SU-DHL-6 (cell line): ENCODE results near the gene METTL13.

Experiments used
- H2AFZ ChIP-seq: fragments of 200-600 bp; sonication (generic); 2 replicates; pipeline ENCODE4 v1.6.1; 2014; ENCODE audit warnings: low read depth, mild to moderate bottlenecking, moderate library complexity, mixed read lengths, antibody characterized with exemption, low read length; ENCODE audit not compliant: severe bottlenecking
- H3F3A ChIP-seq: fragments of 200-600 bp; shearing (Covaris generic); 2 replicates; pipeline ENCODE4 v1.6.0; 2016; ENCODE audit warnings: antibody characterized with exemption, mild to moderate bottlenecking; ENCODE audit not compliant: insufficient read depth
- H3K27ac ChIP-seq: fragments of 200-600 bp; sonication (generic); 2 replicates; pipeline ENCODE4 v1.5.1; 2016; ENCODE audit warnings: low read depth, mild to moderate bottlenecking, low read length, moderate library complexity, mixed read lengths
- H3K27me3 ChIP-seq: fragments of 200-600 bp; sonication (generic), shearing (Covaris generic); 2 replicates; pipeline ENCODE4 v1.6.0; 2014; ENCODE audit warnings: mild to moderate bottlenecking, low read length
- H3K36me3 ChIP-seq: fragments of 200-600 bp; sonication (generic); 2 replicates; pipeline ENCODE4 v1.6.1; 2014; ENCODE audit warnings: mild to moderate bottlenecking, low read length, mixed read lengths
- H3K4me2 ChIP-seq: fragments of 300-600, 200-600 bp; shearing (Covaris generic), sonication (generic); 2 replicates; pipeline ENCODE4 v1.6.0; 2014; ENCODE audit warnings: low read length, low read depth, mild to moderate bottlenecking; ENCODE audit not compliant: poor library complexity, severe bottlenecking
- H3K4me3 ChIP-seq: fragments of 200-600 bp; sonication (generic); 2 replicates; pipeline ENCODE4 v1.5.1; 2014; ENCODE audit warnings: antibody characterized with exemption, low read length, mild to moderate bottlenecking, mixed read lengths; ENCODE audit not compliant: insufficient read depth, poor library complexity, severe bottlenecking
- H3K79me2 ChIP-seq: fragments of 200-600 bp; sonication (generic); 2 replicates; pipeline ENCODE4 v1.6.1; 2014; ENCODE audit warnings: mild to moderate bottlenecking, low read length, moderate library complexity; ENCODE audit not compliant: insufficient read depth
- H3K9ac ChIP-seq: fragments of 200-600 bp; sonication (generic); 2 replicates; pipeline ENCODE4 v1.7.0; 2014; ENCODE audit warnings: mild to moderate bottlenecking, low read length
- H3K9me2 ChIP-seq: fragments of 200-600 bp; sonication (generic); replicated peaks from 2 replicates; pipeline ENCODE4 v1.6.1; 2014; ENCODE audit warnings: low read length; ENCODE audit not compliant: insufficient read depth
- H3K9me3 ChIP-seq: fragments of 200-600 bp; sonication (generic); 2 replicates; pipeline ENCODE4 v1.6.1; 2014; ENCODE audit warnings: low read length, mixed read lengths; ENCODE audit not compliant: insufficient read depth
- H4K20me1 ChIP-seq: fragments of 200-600 bp; sonication (generic); 2 replicates; pipeline ENCODE4 v1.6.1; 2014; ENCODE audit warnings: low read depth, mild to moderate bottlenecking, antibody characterized with exemption, low read length, moderate library complexity, mixed read lengths
- EZH2phosphoT487 ChIP-seq: fragments of 200-600 bp; sonication (generic), shearing (Covaris generic); conservative IDR thresholded peaks from 2 replicates; pipeline ENCODE4 v1.6.1; 2018; ENCODE audit warnings: mild to moderate bottlenecking, antibody characterized with exemption, low read length, moderate library complexity, mixed read lengths
- TF ChIP-seq, protein P1 (sequence below): fragments of 200-600 bp; sonication (generic); IDR thresholded peaks from one replicate; pipeline ENCODE4 v1.5.1; 2017; ENCODE audit warnings: antibody characterized with exemption, mild to moderate bottlenecking, low read length, moderate library complexity; ENCODE audit not compliant: insufficient read depth, poor library complexity, severe bottlenecking

Gene METTL13

DNA sequence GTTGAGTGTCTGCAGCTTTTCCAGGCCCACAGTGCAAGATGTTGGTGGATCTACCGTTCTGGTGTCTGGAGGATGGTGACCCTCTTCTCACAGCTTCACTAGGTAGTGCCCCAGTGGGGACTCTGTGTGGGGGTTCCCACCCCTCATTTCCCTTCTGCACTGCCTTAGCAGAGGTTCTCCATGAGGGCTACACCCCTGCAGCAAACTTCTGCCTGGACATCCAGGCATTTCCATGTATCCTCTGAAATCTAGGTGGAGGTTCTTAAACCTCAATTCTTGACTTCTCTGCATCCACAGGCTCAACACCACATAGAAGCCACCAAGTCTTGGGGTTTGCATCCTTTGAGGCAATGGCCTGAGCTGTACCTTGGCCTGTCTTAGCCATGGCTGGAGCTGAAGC is 45.5 kb downstream of the METTL13 start:
- Histone ChIP-seq H3K4me3 (no peak overlapping the region), H3K27me3 (no peaks in the 10 kb centered on the region), H3F3A (no peaks in the 10 kb centered on the region), H3K4me2 (no peak overlapping the region), H3K9me2 (no peaks in the 10 kb centered on the region), H2AFZ (no peak overlapping the region), H3K79me2 (no peaks in the 10 kb centered on the region), H3K9ac (no peak overlapping the region), H3K36me3 (no peaks in the 10 kb centered on the region), H4K20me1 (no peaks in the 10 kb centered on the region), H3K27ac (no peak overlapping the region), H3K9me3 (peaks cover 11% of the 10 kb centered on the region; the same call in 1 of the 2 replicates)
- TF ChIP-seq EZH2phosphoT487 = no peak
- TF ChIP-seq, protein P1, sequence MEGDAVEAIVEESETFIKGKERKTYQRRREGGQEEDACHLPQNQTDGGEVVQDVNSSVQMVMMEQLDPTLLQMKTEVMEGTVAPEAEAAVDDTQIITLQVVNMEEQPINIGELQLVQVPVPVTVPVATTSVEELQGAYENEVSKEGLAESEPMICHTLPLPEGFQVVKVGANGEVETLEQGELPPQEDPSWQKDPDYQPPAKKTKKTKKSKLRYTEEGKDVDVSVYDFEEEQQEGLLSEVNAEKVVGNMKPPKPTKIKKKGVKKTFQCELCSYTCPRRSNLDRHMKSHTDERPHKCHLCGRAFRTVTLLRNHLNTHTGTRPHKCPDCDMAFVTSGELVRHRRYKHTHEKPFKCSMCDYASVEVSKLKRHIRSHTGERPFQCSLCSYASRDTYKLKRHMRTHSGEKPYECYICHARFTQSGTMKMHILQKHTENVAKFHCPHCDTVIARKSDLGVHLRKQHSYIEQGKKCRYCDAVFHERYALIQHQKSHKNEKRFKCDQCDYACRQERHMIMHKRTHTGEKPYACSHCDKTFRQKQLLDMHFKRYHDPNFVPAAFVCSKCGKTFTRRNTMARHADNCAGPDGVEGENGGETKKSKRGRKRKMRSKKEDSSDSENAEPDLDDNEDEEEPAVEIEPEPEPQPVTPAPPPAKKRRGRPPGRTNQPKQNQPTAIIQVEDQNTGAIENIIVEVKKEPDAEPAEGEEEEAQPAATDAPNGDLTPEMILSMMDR = no peak

DNA sequence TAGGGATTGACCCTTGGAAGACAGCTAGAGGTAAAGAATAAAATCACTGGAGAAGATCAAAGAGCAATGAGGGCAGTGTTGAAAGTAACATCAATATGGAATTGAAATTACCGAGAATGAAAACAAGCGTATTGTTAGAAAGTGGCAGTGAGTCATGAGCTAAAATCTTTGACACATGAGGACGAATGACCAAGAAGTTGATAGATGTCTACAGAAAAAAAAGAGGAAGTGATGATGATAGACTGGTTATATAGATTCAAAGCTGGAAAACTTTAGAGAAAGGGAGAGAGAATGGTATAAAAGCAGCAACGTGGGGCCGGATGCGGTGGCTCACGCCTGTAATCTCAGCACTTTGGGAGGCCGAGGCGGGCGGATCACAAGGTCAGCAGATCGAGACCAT is 47.3 kb downstream of the METTL13 start:
- no peaks in the 10 kb centered on the region for H4K20me1 ChIP-seq
- H2AFZ ChIP-seq = no peak overlapping the region
- no peaks in the 10 kb centered on the region for H3K36me3 ChIP-seq
- H3K9ac ChIP-seq = no peak overlapping the region
- no peak overlapping the region for H3K4me3 ChIP-seq
- no peaks in the 10 kb centered on the region for H3K27me3 ChIP-seq
- no peaks in the 10 kb centered on the region for H3K79me2 ChIP-seq
- no peaks in the 10 kb centered on the region for H3F3A ChIP-seq
- no peak for TF ChIP-seq EZH2phosphoT487
- TF ChIP-seq, protein P1 = no peak
- H3K9me3 ChIP-seq = peaks cover 11% of the 10 kb centered on the region; the same call in 1 of the 2 replicates
- no peaks in the 10 kb centered on the region for H3K9me2 ChIP-seq
- H3K27ac ChIP-seq = no peak overlapping the region
- H3K4me2 ChIP-seq = no peak overlapping the region

DNA sequence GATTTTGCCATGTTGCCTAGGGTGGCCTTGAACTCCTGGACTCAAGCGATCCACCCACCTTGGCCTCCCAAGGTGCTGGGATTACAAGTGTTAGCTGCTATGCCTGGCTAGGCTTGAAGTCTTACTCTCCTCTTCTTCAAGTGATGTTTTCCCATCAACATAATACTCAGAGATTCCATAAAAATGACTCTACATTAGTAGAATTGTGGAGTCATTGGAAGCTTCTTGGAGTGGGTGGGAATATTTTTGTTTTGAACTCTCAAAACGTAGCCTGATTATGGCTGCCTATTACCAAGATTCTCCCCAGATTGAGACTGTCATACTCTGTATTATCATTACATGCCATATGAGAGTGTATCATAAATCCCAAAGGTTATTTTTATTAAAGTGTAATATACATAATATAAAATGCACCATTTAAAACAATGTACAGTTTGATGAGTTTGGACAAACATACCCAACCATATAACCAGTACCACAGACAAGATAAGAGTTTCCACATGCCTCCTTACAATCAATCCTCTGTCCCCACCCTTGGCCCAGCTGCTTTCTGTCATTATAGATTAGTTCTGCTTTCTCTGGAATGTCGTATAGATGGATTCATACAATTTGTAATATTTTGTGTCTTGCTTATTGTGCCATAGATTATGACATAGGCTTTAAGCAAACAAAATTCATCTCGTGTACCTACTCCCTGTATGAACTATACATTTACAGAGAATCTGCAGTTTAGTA is 51.8 kb downstream of the METTL13 start:
- Histone ChIP-seq H3K9me2 (no peaks in the 10 kb centered on the region), H3K27me3 (no peaks in the 10 kb centered on the region), H4K20me1 (no peaks in the 10 kb centered on the region), H3K4me3 (no peak overlapping the region), H3K9me3 (no peaks in the 10 kb centered on the region), H3K27ac (no peak overlapping the region), H3K79me2 (no peaks in the 10 kb centered on the region), H3F3A (no peaks in the 10 kb centered on the region), H3K9ac (no peak overlapping the region), H3K36me3 (no peaks in the 10 kb centered on the region), H2AFZ (no peak overlapping the region), H3K4me2 (no peak overlapping the region)
- TF ChIP-seq EZH2phosphoT487 = no peak
- TF ChIP-seq, protein P1 = no peak
